Measurements from ENCODE around the gene VIPR1. TPM values are rescaled to one million over a fixed set of nuclear protein-coding genes. Genes with fewer than 3 reads are reported as not detected.

VIPR1 gene
- total and polyA plus RNA-seq, 5 donors = 4.9 to 12.8 (median 10.2) TPM

DNA sequence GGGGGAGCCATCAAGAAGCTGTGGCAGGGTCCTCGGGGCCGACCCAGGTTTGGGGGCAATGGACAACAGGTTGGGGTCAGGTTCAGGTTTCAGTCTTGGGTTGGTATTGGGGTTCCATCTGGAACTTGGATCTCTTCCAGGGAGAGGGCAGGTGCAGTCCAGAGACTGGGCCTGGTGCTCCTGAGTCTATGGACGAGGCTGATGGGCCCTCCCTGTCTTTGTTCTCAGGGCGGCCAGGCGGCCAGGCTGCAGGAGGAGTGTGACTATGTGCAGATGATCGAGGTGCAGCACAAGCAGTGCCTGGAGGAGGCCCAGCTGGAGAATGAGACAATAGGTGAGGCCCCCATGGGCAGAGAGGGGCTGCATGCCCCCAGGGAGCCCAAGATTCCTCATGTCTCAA lies 11.1 kb downstream of the VIPR1 start:
- H3K4me3 ChIP-seq (ENCODE audit: low read length) = no peak overlapping the region
- intact Hi-C loops (cut with DNase I) = no loop called here
- no peaks in the 10 kb centered on the region for H3K27me3 ChIP-seq (ENCODE audit: control insufficient read depth, insufficient read depth)
- H3K4me1 ChIP-seq (ENCODE audit: control insufficient read depth, insufficient read depth, low read length) = peaks cover 23% of the 10 kb centered on the region
- no peak for ATAC-seq
- 97% methylated on average over 6 of the region's 6 CpGs for WGBS
- H3K27ac ChIP-seq (ENCODE audit: low read length) = no peak overlapping the region
- peak in 1 of 3 donors; percentile 27 for DNase-seq
- no peaks in the 10 kb centered on the region for H3K9me3 ChIP-seq (ENCODE audit: control insufficient read depth, low read length)

DNA sequence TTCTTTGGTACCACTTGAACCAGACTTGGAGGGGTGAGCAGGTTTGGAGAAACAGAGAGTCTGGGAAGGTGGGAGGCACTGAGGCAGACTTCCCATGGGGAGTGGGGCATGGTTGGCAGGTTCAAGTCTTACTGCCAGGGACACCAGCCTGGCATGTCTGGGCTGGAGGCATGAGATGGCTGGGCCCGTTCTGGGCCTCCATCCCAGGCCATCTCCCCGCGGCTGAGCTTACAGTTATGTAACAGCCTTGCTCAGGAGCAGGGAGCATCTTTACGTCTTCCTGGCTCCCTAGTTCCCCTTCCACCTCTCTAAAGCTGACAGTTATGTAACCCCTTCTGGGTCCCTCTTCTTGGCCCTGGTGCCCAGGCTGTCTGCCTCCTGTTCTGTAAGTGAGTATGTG lies 12.4 kb downstream of the VIPR1 start:
- Histone ChIP-seq H3K4me3 (ENCODE audit: low read length) (no peak overlapping the region), H3K9me3 (ENCODE audit: control insufficient read depth, low read length) (no peaks in the 10 kb centered on the region), H3K27me3 (ENCODE audit: control insufficient read depth, insufficient read depth) (no peaks in the 10 kb centered on the region), H3K4me1 (ENCODE audit: control insufficient read depth, insufficient read depth, low read length) (peaks cover 23% of the 10 kb centered on the region), H3K27ac (ENCODE audit: low read length) (peak overlapping the region; percentile 39)
- 59% methylated on average over 4 of the region's 4 CpGs for WGBS
- intact Hi-C loops (cut with DNase I) = no loop called here
- no peak for ATAC-seq
- DNase-seq = peak in 1 of 3 donors; percentile 28

DNA sequence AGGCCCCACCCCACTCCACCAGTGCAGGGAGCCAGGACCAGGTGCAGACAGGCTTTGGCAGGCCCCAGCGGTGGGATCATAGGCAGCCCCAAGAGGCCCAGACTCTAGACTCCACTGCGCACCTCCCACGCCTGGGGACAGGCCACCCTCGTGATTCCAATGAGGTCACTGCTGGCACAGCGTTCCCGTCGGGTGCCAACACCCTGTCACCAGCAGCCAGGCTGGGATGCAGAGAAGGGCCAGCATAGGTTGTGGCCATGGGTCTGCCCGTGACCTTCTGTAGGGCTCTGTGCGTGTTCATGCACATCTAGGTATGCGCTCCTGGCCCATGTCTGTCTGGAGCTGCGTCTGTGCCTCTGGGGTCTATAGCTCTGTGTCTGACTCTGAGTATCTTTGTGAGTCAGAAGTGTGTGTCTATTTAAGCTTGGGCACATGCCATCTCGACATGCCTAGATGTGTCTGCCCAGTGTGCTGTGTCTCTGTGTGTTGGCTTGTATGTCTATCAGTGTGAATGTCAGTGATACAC lies 13.0 kb downstream of the VIPR1 start:
- ATAC-seq (peak; percentile 70 to 77), DNase-seq (peak; percentile 75 to 89 (median 89))
- Histone ChIP-seq H3K9me3 (ENCODE audit: control insufficient read depth, low read length) (no peaks in the 10 kb centered on the region), H3K27ac (ENCODE audit: low read length) (peak overlapping the region; percentile 39), H3K27me3 (ENCODE audit: control insufficient read depth, insufficient read depth) (no peaks in the 10 kb centered on the region), H3K4me3 (ENCODE audit: low read length) (no peak overlapping the region), H3K4me1 (ENCODE audit: control insufficient read depth, insufficient read depth, low read length) (peaks cover 22% of the 10 kb centered on the region)
- WGBS = 59% methylated on average over 12 of the region's 12 CpGs
- intact Hi-C loops (cut with DNase I) = no loop called here

DNA sequence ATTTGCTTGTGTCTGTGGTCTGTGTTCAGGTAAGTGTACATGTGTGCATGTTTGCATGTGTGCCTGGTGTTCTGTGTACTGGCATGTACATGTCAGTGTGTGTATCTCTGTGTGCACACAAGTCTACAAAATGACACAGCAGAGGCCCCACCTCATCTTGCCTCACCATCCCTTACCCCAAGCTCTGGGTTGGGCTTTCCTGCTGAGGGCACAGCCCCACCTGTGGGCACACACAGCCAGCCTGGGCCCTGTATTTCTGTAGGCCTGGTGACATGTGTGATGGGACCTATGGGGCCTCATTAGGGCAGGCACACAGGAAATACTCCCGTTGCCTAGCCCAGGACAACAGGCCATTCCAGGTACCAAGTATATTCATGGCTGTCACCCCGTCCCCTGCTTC lies 13.5 kb downstream of the VIPR1 start:
- WGBS = 72% methylated on average over 2 of the region's 2 CpGs
- ATAC-seq = peak in 1 of 2 donors; percentile 11
- peak in 1 of 3 donors; percentile 11 for DNase-seq
- Histone ChIP-seq H3K4me1 (ENCODE audit: control insufficient read depth, insufficient read depth, low read length) (peaks cover 17% of the 10 kb centered on the region), H3K9me3 (ENCODE audit: control insufficient read depth, low read length) (no peaks in the 10 kb centered on the region), H3K27me3 (ENCODE audit: control insufficient read depth, insufficient read depth) (no peaks in the 10 kb centered on the region), H3K27ac (ENCODE audit: low read length) (peak overlapping the region; percentile 1), H3K4me3 (ENCODE audit: low read length) (no peak overlapping the region)
- intact Hi-C loops (cut with DNase I) = no loop called here

DNA sequence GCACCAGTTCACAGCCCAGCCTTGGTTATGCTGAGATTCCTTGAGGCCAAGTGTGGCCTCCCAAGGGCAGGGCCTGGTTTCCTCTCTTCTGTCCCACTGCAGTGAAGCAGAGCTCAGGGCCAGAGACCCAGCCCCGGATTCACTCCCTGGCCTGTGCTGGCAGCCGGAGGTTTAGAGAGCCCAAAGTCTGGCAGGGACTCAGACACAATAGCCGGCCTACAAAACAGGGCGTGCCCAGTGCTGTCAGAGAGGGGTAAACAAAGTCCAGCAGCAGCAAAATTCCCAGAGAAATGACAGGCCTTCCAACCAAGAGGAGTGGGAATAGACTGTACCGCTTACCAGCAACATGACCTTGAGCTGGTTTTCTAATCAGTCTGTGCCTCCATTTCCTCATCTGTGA lies 14.0 kb downstream of the VIPR1 start:
- Histone ChIP-seq H3K9me3 (ENCODE audit: control insufficient read depth, low read length) (no peaks in the 10 kb centered on the region), H3K27ac (ENCODE audit: low read length) (peak overlapping the region; percentile 1), H3K4me1 (ENCODE audit: control insufficient read depth, insufficient read depth, low read length) (peaks cover 17% of the 10 kb centered on the region), H3K4me3 (ENCODE audit: low read length) (no peak overlapping the region), H3K27me3 (ENCODE audit: control insufficient read depth, insufficient read depth) (no peaks in the 10 kb centered on the region)
- 61% methylated on average over 5 of the region's 5 CpGs for WGBS
- intact Hi-C loops (cut with DNase I) = no loop called here
- ATAC-seq (peak; percentile 34 to 68), DNase-seq (peak in 1 of 3 donors; percentile 74)

DNA sequence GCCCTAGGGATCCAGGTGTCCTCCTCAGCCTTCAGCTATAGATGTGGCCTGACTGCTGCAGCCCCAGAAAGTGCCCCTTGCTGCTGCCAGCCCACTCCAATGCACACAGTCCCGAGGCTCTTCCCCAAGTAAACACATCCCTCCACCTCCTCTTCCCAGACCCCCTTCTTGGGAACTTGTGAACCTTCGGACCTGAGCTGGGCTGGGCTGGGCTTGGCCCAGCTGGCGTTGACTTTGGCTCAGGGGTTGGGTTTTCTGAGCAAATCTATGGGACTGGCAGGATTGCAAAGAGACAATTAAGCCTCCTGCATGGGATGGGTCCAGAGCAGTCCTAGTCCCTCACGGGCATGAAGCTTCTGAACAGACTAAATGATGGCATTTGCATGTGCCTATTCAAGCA lies 14.7 kb downstream of the VIPR1 start:
- Histone ChIP-seq H3K4me1 (ENCODE audit: control insufficient read depth, insufficient read depth, low read length) (peaks cover 13% of the 10 kb centered on the region), H3K27me3 (ENCODE audit: control insufficient read depth, insufficient read depth) (no peaks in the 10 kb centered on the region), H3K9me3 (ENCODE audit: control insufficient read depth, low read length) (no peaks in the 10 kb centered on the region), H3K27ac (ENCODE audit: low read length) (no peak overlapping the region), H3K4me3 (ENCODE audit: low read length) (no peak overlapping the region)
- DNase-seq (peak in 1 of 3 donors; percentile 34), ATAC-seq (no peak)
- 51% methylated on average over 4 of the region's 4 CpGs for WGBS
- intact Hi-C loops (cut with DNase I) = no loop called here

DNA sequence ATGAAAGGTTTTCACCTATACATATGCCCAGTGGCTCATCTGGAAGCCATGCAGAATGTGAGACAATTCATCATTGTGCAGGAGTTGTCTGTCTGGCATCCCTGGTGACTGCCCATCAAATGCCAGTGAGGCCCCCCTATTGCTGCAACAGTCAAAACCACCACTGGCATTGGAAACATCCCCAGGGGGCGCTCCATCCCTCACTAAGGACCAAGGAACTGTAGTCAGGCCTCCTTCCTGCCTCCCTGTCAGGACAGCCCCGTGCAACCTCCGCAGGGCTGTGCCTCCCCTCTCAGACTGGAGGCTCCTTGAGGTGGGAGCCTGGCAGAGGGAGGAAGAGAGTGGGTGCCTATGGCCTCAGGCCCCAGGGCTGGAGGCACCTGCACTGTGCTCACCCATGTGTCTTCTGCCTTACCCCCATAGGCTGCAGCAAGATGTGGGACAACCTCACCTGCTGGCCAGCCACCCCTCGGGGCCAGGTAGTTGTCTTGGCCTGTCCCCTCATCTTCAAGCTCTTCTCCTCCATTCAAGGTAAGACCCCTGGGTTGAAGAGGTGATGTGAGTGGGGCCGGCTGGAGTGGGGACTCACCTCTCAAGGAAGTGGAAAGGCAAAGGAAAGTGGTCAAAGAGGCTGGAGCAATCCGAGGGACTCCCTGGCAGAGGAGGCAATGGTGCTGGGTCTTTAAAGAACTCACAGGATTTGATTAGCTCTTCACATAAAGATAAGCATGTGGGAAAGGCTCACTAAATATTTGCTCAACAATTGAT lies 16.5 kb downstream of the VIPR1 start:
- ATAC-seq (no peak), DNase-seq (peak in 1 of 3 donors; percentile 81)
- Histone ChIP-seq H3K27me3 (ENCODE audit: control insufficient read depth, insufficient read depth) (no peaks in the 10 kb centered on the region), H3K4me3 (ENCODE audit: low read length) (no peak overlapping the region), H3K9me3 (ENCODE audit: control insufficient read depth, low read length) (no peaks in the 10 kb centered on the region), H3K27ac (ENCODE audit: low read length) (no peak overlapping the region), H3K4me1 (ENCODE audit: control insufficient read depth, insufficient read depth, low read length) (peaks cover 13% of the 10 kb centered on the region)
- WGBS = 76% methylated on average over 6 of the region's 6 CpGs
- intact Hi-C loops (cut with DNase I) = no loop called here

DNA sequence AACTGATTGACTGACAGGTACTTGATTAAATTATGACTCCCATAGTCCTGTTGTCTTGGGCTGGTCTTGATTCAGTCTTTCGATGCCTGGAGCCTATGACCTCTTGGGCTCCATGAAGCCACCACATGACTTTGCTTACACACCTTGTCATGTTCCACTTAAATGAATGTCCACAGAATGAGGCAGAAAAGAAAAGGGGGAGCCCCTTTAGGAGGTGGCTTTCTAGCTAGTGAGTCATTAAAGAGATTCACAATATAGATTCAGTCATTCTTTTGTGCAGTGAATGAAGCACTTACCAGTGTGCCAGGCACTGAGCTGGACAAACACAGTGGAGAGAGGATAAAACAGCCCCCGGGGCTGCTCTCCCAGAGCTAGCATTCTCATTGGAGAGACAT lies 17.1 kb downstream of the VIPR1 start:
- WGBS = 93% methylated on average over 2 of the region's 2 CpGs
- no peaks in the 10 kb centered on the region for H3K27me3 ChIP-seq (ENCODE audit: control insufficient read depth, insufficient read depth)
- H3K27ac ChIP-seq (ENCODE audit: low read length) = no peak overlapping the region
- H3K4me3 ChIP-seq (ENCODE audit: low read length) = no peak overlapping the region
- no peak for ATAC-seq
- H3K4me1 ChIP-seq (ENCODE audit: control insufficient read depth, insufficient read depth, low read length) = peaks cover 10% of the 10 kb centered on the region
- DNase-seq = peak in 1 of 3 donors; percentile 2
- intact Hi-C loops (cut with DNase I) = no loop called here
- no peaks in the 10 kb centered on the region for H3K9me3 ChIP-seq (ENCODE audit: control insufficient read depth, low read length)

DNA sequence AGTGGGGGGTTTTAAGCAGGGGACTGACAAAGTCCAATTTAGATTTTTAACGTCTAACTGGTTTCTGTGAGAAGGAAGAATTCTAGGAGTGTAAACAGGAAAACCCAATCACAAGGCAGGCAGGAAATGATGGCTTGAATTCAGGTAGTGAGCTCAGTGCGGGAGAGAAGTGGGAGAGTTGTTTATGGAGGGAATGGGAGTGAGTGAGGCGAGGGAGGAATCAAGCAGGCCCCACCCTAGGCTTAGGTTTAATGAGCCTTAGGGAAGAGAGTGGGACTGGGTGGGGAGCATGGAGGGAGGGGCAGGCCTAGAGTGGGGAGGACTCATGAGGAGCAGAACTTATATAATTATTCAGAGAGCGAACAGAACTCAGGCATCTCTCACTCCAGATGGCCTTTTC lies 17.9 kb downstream of the VIPR1 start:
- H3K4me3 ChIP-seq (ENCODE audit: low read length) = no peak overlapping the region
- H3K27ac ChIP-seq (ENCODE audit: low read length) = no peak overlapping the region
- WGBS = 55% methylated on average over 4 of the region's 4 CpGs
- ATAC-seq (no peak), DNase-seq (peak in 1 of 3 donors; percentile 9)
- H3K4me1 ChIP-seq (ENCODE audit: control insufficient read depth, insufficient read depth, low read length) = peaks cover 6% of the 10 kb centered on the region
- no peaks in the 10 kb centered on the region for H3K27me3 ChIP-seq (ENCODE audit: control insufficient read depth, insufficient read depth)
- no peaks in the 10 kb centered on the region for H3K9me3 ChIP-seq (ENCODE audit: control insufficient read depth, low read length)
- intact Hi-C loops (cut with DNase I) = no loop called here

DNA sequence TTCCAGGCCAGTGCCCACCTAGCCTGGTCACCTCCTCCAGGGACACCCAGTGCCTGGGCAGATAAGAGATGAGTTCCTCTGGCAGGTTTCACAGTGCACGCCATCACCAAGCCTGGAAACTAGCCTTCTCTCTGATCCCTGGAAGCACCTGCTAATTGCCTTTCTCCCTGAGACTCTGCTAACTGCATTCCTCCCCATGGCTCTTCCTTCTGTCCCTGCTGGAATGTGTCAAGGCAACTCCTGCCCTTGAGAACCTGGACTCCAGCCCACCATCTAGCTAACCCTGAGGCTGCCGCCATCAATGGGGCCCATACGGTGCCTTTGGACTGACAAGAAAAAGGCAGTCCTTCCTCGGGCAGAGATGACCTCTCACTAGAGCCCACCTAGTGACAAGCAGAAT lies 18.5 kb downstream of the VIPR1 start:
- ATAC-seq (no peak), DNase-seq (peak in 1 of 3 donors; percentile 16)
- Histone ChIP-seq H3K9me3 (ENCODE audit: control insufficient read depth, low read length) (no peaks in the 10 kb centered on the region), H3K4me3 (ENCODE audit: low read length) (no peak overlapping the region), H3K4me1 (ENCODE audit: control insufficient read depth, insufficient read depth, low read length) (peaks cover 4% of the 10 kb centered on the region), H3K27me3 (ENCODE audit: control insufficient read depth, insufficient read depth) (no peaks in the 10 kb centered on the region), H3K27ac (ENCODE audit: low read length) (no peak overlapping the region)
- intact Hi-C loops (cut with DNase I) = no loop called here
- 75% methylated on average over 4 of the region's 4 CpGs for WGBS

DNA sequence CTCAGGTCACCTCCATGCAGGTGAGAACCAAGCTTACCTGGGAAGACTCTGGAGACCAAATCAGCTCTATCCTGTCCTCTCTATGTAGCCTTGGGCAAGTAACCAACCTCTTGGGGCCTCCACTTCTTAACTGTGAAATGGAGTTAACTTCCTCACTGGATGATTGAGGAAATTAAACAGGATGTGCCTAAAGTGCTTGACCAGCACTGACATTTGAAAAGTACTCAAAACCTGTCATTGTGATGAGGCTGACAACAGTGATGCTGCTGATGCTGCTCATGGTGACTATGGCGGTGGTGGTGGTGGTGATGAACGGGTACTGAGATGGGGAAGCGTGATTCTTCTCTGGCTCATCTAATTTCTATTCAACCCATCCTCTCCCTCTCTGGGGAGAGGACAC lies 22.3 kb downstream of the VIPR1 start:
- Histone ChIP-seq H3K27ac (ENCODE audit: low read length) (no peak overlapping the region), H3K27me3 (ENCODE audit: control insufficient read depth, insufficient read depth) (no peaks in the 10 kb centered on the region), H3K4me3 (ENCODE audit: low read length) (no peak overlapping the region), H3K4me1 (ENCODE audit: control insufficient read depth, insufficient read depth, low read length) (no peaks in the 10 kb centered on the region), H3K9me3 (ENCODE audit: control insufficient read depth, low read length) (no peaks in the 10 kb centered on the region)
- DNase-seq (no peak), ATAC-seq (no peak)
- intact Hi-C loops (cut with DNase I) = no loop called here
- 85% methylated on average over 3 of the region's 3 CpGs for WGBS
